Colonic mucosa (tissue), 4 donors: ENCODE measurements around the gene SNCAIP. TPM values are rescaled to one million over a fixed set of nuclear protein-coding genes. Genes with fewer than 3 reads are reported as not detected.

ENCODE experiments used
- DNase-seq: peaks from one replicate; pipeline ENCODE4 v3.0.0-alpha.2; 2020
- H3K27ac ChIP-seq: fragments of 200-600 bp; one replicate; pipeline ENCODE4 v1.8.0; 2021
- H3K27me3 ChIP-seq: fragments of 200-600 bp; one replicate; pipeline ENCODE4 v1.8.0; 2021
- H3K36me3 ChIP-seq: fragments of 200-600 bp; one replicate; pipeline ENCODE4 v1.8.0; 2021
- H3K4me1 ChIP-seq: fragments of 200-600 bp; one replicate; pipeline ENCODE4 v1.8.0; 2021; ENCODE audit warnings: mild to moderate bottlenecking
- H3K4me3 ChIP-seq: fragments of 200-600 bp; one replicate; pipeline ENCODE4 v1.8.0; 2021
- H3K9ac ChIP-seq, 2 donors: one replicate each; pipeline ENCODE4 v1.7.0; 2013; ENCODE audit warnings: control low read depth in 2 of 2, low read depth in 2 of 2, low read length in 2 of 2
- H3K9me3 ChIP-seq: fragments of 200-600 bp; one replicate; pipeline ENCODE4 v1.8.0; 2021
- intact Hi-C: fragments of 100-400 bp; cut with DNase I; formaldehyde crosslinking; loops from one replicate; pipeline ENCODE4 v1.14.1; 2022
- total RNA-seq, 2 donors: library from RNA; stranded (reverse); fragmentation: NEBNext Ultra II Directional in 1 of 2; extraction: Animal tissue kit (Norgen Biotek cat#: 25700) in 1 of 2; gene quantifications; one replicate each; pipeline ENCODE4 v1.2.1, GENCODE V29; 2021
- TF ChIP-seq, protein P1 (sequence below): fragments of 200-600 bp; IDR thresholded peaks from one replicate; pipeline ENCODE4 v1.8.0; 2022; ENCODE audit warnings: antibody characterized with exemption, mild to moderate bottlenecking
- donor health status: healthy.
- donor health status: DM: no; HTN: no; CAD: no.
- donor health status: DM: no; HTN: no; CAD: no.

The SNCAIP gene
- total RNA-seq, 2 donors from 2014 or later, result 0.84 to 1.3 TPM

DNA sequence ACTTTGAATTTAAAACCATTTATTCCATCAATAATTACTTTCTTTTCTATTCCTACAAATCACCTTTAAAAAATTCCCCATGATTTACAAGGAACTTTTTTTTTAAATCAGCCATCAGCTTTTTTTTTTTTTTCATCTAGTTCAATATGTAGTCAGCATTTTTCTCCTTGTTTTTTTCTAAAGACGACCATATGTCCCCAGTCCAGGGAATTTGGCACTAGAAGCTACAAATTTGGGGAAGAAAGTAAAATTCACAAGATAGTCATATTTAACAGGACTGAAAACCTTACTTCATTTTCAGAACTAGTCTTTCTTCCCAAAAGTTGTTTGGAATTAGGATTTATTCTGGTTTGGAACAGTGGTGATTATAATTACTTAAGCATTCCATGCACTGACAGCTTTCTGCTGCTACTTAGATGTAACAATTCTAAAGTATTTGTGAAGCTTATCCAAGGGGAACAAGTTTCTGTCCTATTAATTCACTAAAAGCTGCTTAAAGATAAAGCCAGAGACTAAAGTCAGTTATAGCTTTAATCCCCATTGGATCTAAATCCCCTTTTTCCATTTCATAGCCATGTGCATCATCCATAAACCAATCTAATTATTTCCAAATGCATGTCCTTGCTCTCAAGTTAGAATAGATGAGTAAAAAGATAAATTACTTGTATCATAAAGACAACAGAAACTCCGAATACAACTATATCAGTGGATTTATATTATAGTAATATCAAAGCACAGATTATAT is 7.4 kb upstream of the SNCAIP start:
- intact Hi-C loops, result no loop called here
- Histone ChIP-seq H3K27me3 (no peaks in the 10 kb centered on the region), H3K27ac (no peak overlapping the region)

DNA sequence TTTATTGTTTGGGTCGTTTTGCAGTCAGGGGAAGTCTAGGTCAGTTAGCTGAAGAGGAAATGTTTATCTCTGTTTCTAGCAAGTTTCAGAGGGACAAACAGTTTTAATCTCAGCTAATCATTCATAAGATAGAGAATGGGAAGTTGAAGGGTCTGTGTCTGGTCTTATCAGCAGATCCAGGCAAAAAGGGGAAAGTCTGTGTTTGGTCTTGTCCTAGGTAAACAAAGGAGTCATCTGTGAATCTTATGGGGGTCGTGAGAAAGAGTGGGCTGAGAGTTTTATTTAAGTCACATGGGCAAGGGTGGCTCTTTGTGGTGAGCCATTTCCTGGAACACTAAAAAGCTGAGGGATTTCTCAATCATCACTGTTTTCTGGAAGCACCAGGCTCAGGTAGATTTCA is 5.6 kb upstream of the SNCAIP start:
- DNase-seq, result no peak
- Histone ChIP-seq H3K36me3 (no peaks in the 10 kb centered on the region), H3K4me1 (no peaks in the 10 kb centered on the region), H3K27ac (no peak overlapping the region), H3K9me3 (no peaks in the 10 kb centered on the region), H3K9ac (no peak overlapping the region), H3K27me3 (no peaks in the 10 kb centered on the region), H3K4me3 (no peak overlapping the region)
- intact Hi-C loops, result no loop called here
- TF ChIP-seq, protein P1, sequence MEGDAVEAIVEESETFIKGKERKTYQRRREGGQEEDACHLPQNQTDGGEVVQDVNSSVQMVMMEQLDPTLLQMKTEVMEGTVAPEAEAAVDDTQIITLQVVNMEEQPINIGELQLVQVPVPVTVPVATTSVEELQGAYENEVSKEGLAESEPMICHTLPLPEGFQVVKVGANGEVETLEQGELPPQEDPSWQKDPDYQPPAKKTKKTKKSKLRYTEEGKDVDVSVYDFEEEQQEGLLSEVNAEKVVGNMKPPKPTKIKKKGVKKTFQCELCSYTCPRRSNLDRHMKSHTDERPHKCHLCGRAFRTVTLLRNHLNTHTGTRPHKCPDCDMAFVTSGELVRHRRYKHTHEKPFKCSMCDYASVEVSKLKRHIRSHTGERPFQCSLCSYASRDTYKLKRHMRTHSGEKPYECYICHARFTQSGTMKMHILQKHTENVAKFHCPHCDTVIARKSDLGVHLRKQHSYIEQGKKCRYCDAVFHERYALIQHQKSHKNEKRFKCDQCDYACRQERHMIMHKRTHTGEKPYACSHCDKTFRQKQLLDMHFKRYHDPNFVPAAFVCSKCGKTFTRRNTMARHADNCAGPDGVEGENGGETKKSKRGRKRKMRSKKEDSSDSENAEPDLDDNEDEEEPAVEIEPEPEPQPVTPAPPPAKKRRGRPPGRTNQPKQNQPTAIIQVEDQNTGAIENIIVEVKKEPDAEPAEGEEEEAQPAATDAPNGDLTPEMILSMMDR, result no peak

More for the DNA sequence above, 7.4 kb upstream of the SNCAIP start:
- H3K36me3 ChIP-seq, result no peaks in the 10 kb centered on the region
- no peak for DNase-seq
- H3K9ac ChIP-seq, result no peak overlapping the region
- H3K4me1 ChIP-seq, result no peaks in the 10 kb centered on the region
- H3K4me3 ChIP-seq, result no peak overlapping the region
- TF ChIP-seq, protein P1, result no peak
- no peaks in the 10 kb centered on the region for H3K9me3 ChIP-seq

DNA sequence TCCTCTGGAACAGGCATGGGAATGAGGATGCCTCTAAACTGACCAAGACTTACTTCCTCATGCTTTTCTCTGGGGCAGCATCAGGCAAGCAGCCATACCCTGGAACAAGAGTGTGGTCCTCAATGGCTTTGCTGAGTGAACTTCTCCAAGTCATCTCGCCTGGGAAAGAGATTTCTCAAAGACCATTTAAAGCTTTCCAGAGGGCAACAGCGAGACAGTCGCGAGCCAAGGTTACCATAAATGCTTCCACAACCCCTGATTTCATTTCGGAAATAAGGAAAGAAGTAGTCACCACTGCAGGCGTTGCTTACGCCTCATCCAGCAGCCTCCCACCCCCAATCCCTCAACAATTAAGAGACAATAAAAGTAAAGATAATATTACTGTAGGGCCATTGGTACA is 1.1 kb upstream of the SNCAIP start:
- no peak overlapping the region for H3K4me3 ChIP-seq
- no peaks in the 10 kb centered on the region for H3K36me3 ChIP-seq
- no peak overlapping the region for H3K9ac ChIP-seq
- H3K4me1 ChIP-seq, result no peaks in the 10 kb centered on the region
- H3K9me3 ChIP-seq, result no peaks in the 10 kb centered on the region
- H3K27me3 ChIP-seq, result no peaks in the 10 kb centered on the region
- TF ChIP-seq, protein P1, result no peak
- intact Hi-C loops, result no loop called here
- DNase-seq, result no peak
- no peak overlapping the region for H3K27ac ChIP-seq

DNA sequence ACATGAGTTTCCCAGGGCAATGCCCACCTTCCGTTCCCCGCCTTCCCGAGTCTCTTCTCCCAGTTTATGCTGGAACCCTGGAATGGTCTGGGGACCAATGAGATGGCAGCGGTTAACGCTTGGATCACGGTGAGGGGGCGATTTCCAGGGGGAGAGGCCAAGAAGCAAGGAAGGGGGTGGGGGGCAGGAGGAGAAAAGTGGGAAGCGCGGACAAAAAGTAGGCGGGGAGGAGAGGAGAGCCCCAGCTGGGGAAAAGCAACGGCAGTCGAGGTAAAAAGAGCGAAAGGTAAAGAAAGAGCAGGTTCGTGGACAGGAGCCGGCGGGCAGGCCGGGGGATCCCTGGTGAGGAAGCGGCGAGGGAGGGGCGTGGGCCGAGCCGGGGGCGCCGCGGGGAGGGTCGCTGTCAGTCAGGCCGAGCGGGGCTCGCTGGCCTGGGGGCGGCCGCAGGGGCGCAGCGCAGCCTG is 508 bp upstream of the SNCAIP start:
- no peaks in the 10 kb centered on the region for H3K27me3 ChIP-seq
- no peak overlapping the region for H3K27ac ChIP-seq
- intact Hi-C loops, result no loop called here
- no peak for DNase-seq
- H3K4me1 ChIP-seq, result no peaks in the 10 kb centered on the region
- H3K4me3 ChIP-seq, result peak overlapping the region; percentile 14
- H3K9ac ChIP-seq, result peak overlapping the region in 1 of 2 donors; percentile 37
- no peaks in the 10 kb centered on the region for H3K9me3 ChIP-seq
- H3K36me3 ChIP-seq, result no peaks in the 10 kb centered on the region
- TF ChIP-seq, protein P1, result no peak

DNA sequence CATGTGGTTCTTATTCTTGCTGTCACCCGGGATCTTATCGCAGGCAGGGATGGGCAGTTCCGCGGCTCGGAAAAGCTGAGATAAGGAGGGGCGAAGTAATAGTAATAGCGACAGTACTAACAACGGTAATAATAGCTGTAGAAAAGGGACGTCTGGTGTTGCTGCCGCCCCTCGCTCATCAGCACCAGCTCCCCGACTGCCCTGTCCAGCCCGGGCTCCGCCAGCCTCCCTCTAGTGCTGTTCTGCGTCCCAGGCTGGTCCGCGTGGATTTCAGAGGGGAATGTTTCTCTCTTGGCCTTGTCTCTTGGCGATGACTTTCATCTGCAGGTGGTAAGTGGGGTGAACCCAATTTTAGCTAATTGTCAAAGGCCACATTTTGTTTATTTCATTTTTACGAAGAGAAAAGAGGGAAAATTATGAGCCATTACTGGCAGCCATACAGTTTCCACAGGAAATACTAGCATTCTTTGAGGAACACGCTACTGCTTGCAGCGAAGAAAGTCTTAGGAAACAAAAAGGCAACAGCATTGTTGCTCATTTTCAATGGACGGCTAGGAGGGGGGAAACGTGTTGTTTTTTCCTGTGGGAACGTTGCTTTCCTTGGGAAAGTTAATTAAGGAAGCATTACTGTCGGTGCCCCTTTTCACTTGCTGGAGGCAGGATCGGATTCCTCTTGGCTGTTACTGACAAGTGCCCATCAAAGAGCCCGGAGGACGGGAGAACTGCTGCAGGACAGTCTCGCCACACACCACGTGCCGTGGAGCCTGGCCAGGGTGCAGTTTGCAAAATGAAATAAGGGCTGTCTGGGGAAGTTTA is 762 bp downstream of the SNCAIP start:
- TF ChIP-seq, protein P1, result no peak
- Histone ChIP-seq H3K36me3 (no peaks in the 10 kb centered on the region), H3K9ac (peak overlapping the region; percentile 27 to 30), H3K4me3 (peak overlapping the region; percentile 40), H3K9me3 (no peaks in the 10 kb centered on the region), H3K4me1 (no peaks in the 10 kb centered on the region), H3K27ac (no peak overlapping the region), H3K27me3 (no peaks in the 10 kb centered on the region)
- intact Hi-C loops, result no loop called here
- peak; percentile 25 for DNase-seq
